Smooth muscle cell (in vitro differentiated cells): ENCODE measurements around the gene SGK2. TPM values are rescaled to one million over a fixed set of nuclear protein-coding genes. Genes with fewer than 3 reads are reported as not detected.

Source experiments
- DNase-seq: peaks from one replicate; lab custom pipeline; 2025; ENCODE audit not compliant: unreplicated experiment; lab: John Stamatoyannopoulos, UW
- H2AFZ ChIP-seq: fragments of 200-600 bp; sonication (generic); 2 replicates; pipeline ENCODE4 v1.6.0; 2016; ENCODE audit warnings: antibody characterized with exemption, low read depth, mild to moderate bottlenecking
- H3F3A ChIP-seq: fragments of 200-600 bp; sonication (generic); 2 replicates; pipeline ENCODE4 v1.6.0; 2017; ENCODE audit warnings: antibody characterized with exemption, low read depth
- H3K27ac ChIP-seq: fragments of 200-600 bp; sonication (generic); 2 replicates; pipeline ENCODE4 v1.5.1; 2016; ENCODE audit warnings: low read depth, mild to moderate bottlenecking
- H3K27me3 ChIP-seq: fragments of 200-600 bp; sonication (generic); 2 replicates; pipeline ENCODE4 v1.6.1; 2016; ENCODE audit warnings: low read depth, mild to moderate bottlenecking
- H3K36me3 ChIP-seq: fragments of 200-600 bp; sonication (generic); 2 replicates; pipeline ENCODE4 v1.5.1; 2016; ENCODE audit warnings: low read depth
- H3K4me1 ChIP-seq: fragments of 200-600 bp; sonication (generic); 2 replicates; pipeline ENCODE4 v1.5.1; 2016; ENCODE audit warnings: low read depth
- H3K4me2 ChIP-seq: fragments of 200-600 bp; sonication (generic); 2 replicates; pipeline ENCODE4 v1.6.0; 2016; ENCODE audit warnings: mild to moderate bottlenecking
- H3K4me3 ChIP-seq: fragments of 200-600 bp; sonication (generic); 2 replicates; pipeline ENCODE4 v1.5.1; 2016; ENCODE audit warnings: mild to moderate bottlenecking
- H3K79me2 ChIP-seq: fragments of 200-600 bp; sonication (generic); 2 replicates; pipeline ENCODE4 v1.6.0; 2016; ENCODE audit warnings: low read depth, mild to moderate bottlenecking
- H3K9ac ChIP-seq: fragments of 200-600 bp; sonication (generic); 2 replicates; pipeline ENCODE4 v1.6.0; 2016; ENCODE audit warnings: low read depth
- H3K9me3 ChIP-seq: fragments of 200-600 bp; sonication (generic); replicated peaks from 2 replicates; pipeline ENCODE4 v1.5.1; 2016; ENCODE audit warnings: low read depth
- H4K20me1 ChIP-seq: fragments of 200-600 bp; sonication (generic); 2 replicates; pipeline ENCODE4 v1.6.0; 2016; ENCODE audit warnings: low read depth
- CTCF ChIP-seq: fragments of 200-600 bp; sonication (generic); IDR thresholded peaks from 2 replicates; pipeline ENCODE4 v1.5.1; 2017; ENCODE audit warnings: borderline replicate concordance, mild to moderate bottlenecking, antibody characterized with exemption; ENCODE audit not compliant: insufficient read depth, poor library complexity, severe bottlenecking
- WGBS: methylation state at CpG from one replicate; pipeline ENCODE4 v1.1.7; 2016; ENCODE audit warnings: low lambda C conversion rate; 5-methylcytosine and 5-hydroxymethylcytosine counted together
- polyA plus RNA-seq: library from polyadenylated mRNA; unstranded; fragments of >200 nt; fragmentation: Nextera tagmentation; extraction: Ambion mirVana; gene quantifications from 2 replicates; pipeline ENCODE4 v1.2.1, GENCODE V29; 2016
- total RNA-seq: library from RNA; depleted of rRNA; stranded (reverse); fragments of >200 nt; gene quantifications from 2 replicates; pipeline ENCODE4 v1.2.3, GENCODE V29; 2014

Gene SGK2
- total and polyA plus RNA-seq, 2 experiments from 2014 or later, result 0.79 to 2.4 TPM

- no peak overlapping the region for H2AFZ ChIP-seq
- DNase-seq, result no peak
- no peaks in the 10 kb centered on the region for H3F3A ChIP-seq
- no peaks in the 10 kb centered on the region for H3K36me3 ChIP-seq
- TF ChIP-seq CTCF, result no peak
- WGBS, result 73% methylated on average over 7 of the region's 7 CpGs
- no peak overlapping the region for H3K9ac ChIP-seq
- H3K9me3 ChIP-seq, result no peaks in the 10 kb centered on the region
- H4K20me1 ChIP-seq, result no peaks in the 10 kb centered on the region
- no peaks in the 10 kb centered on the region for H3K79me2 ChIP-seq
- no peak overlapping the region for H3K4me3 ChIP-seq
- H3K27ac ChIP-seq, result no peak overlapping the region
- H3K27me3 ChIP-seq, result no peaks in the 10 kb centered on the region
- H3K4me1 ChIP-seq, result no peaks in the 10 kb centered on the region
- H3K4me2 ChIP-seq, result no peak overlapping the region
Measured at GRCh38 chr20:43579861-43580793, 21.3 kb downstream of the SGK2 start.

GRCh38 chr20:43583133-43583864 lies 24.5 kb downstream of the SGK2 start:
- H3K4me1 ChIP-seq, result no peaks in the 10 kb centered on the region
- no peaks in the 10 kb centered on the region for H3K79me2 ChIP-seq
- no peaks in the 10 kb centered on the region for H3K27me3 ChIP-seq
- H3K4me2 ChIP-seq, result no peak overlapping the region
- no peak overlapping the region for H3K27ac ChIP-seq
- no peaks in the 10 kb centered on the region for H3F3A ChIP-seq
- 87% methylated on average over 7 of the region's 7 CpGs for WGBS
- no peak for TF ChIP-seq CTCF
- no peak for DNase-seq
- H3K4me3 ChIP-seq, result no peak overlapping the region
- no peaks in the 10 kb centered on the region for H3K9me3 ChIP-seq
- no peaks in the 10 kb centered on the region for H4K20me1 ChIP-seq
- no peak overlapping the region for H2AFZ ChIP-seq
- H3K36me3 ChIP-seq, result no peaks in the 10 kb centered on the region
- no peak overlapping the region for H3K9ac ChIP-seq

GRCh38 chr20:43583982-43584432 lies 25.2 kb downstream of the SGK2 start:
- peak; percentile 57 for DNase-seq
- H3F3A ChIP-seq, result no peaks in the 10 kb centered on the region
- no peak for TF ChIP-seq CTCF
- H2AFZ ChIP-seq, result no peak overlapping the region
- H3K4me2 ChIP-seq, result no peak overlapping the region
- no peak overlapping the region for H3K4me3 ChIP-seq
- H4K20me1 ChIP-seq, result no peaks in the 10 kb centered on the region
- no peaks in the 10 kb centered on the region for H3K27me3 ChIP-seq
- no peaks in the 10 kb centered on the region for H3K79me2 ChIP-seq
- no peaks in the 10 kb centered on the region for H3K36me3 ChIP-seq
- 22% methylated on average over 2 of the region's 2 CpGs for WGBS
- H3K4me1 ChIP-seq, result no peaks in the 10 kb centered on the region
- H3K27ac ChIP-seq, result no peak overlapping the region
- no peaks in the 10 kb centered on the region for H3K9me3 ChIP-seq
- H3K9ac ChIP-seq, result no peak overlapping the region
